Bone marrow (tissue), 2 donors: ENCODE measurements around the gene APPL2.
"Not testable (repeated sequence)": the region's sequence is repeated elsewhere in the genome, so short reads cannot be mapped to it uniquely, and the experiment has no call there.

Experiments
- DNase-seq, 2 donors: peaks; one replicate each; lab custom pipeline; 2025; lab: John Stamatoyannopoulos, UW

Gene APPL2

GRCh38 chr12:105192624-105193225 is 43.2 kb downstream of the APPL2 start:
- DNase-seq, result no peak

GRCh38 chr12:105190530-105190929 is 45.4 kb downstream of the APPL2 start:
- DNase-seq, result no peak

- no peak for DNase-seq
These were observed 46.7 kb downstream of the APPL2 start for GRCh38 chr12:105189293-105189692.

- not testable (repeated sequence) for DNase-seq
These were observed 52.0 kb downstream of the APPL2 start for GRCh38 chr12:105183976-105184375.

- not testable (repeated sequence) for DNase-seq
These were observed 52.6 kb downstream of the APPL2 start for GRCh38 chr12:105183406-105183805.

- not testable (repeated sequence) for DNase-seq
These were observed 56.9 kb downstream of the APPL2 start for GRCh38 chr12:105179114-105179513.

- no peak for DNase-seq
These were observed 58.8 kb downstream of the APPL2 start for GRCh38 chr12:105177208-105177607.

GRCh38 chr12:105175397-105175990 is 60.5 kb downstream of the APPL2 start:
- no peak for DNase-seq

GRCh38 chr12:105171691-105172436 is 64.1 kb downstream of the APPL2 start:
- no peak for DNase-seq

- DNase-seq, result no peak
These were observed 65.8 kb downstream of the APPL2 start for GRCh38 chr12:105170139-105170538.

GRCh38 chr12:105168006-105168405 is 68.0 kb downstream of the APPL2 start:
- no peak for DNase-seq

- no peak for DNase-seq
These were observed 68.6 kb downstream of the APPL2 start for GRCh38 chr12:105167346-105167745.

- no peak for DNase-seq
These were observed 69.2 kb downstream of the APPL2 start for GRCh38 chr12:105166736-105167135.

GRCh38 chr12:105164068-105164467 is 71.9 kb downstream of the APPL2 start:
- DNase-seq, result no peak

- DNase-seq, result no peak
These were observed 73.8 kb downstream of the APPL2 start for GRCh38 chr12:105162174-105162573.

GRCh38 chr12:105158876-105159275 is 77.1 kb downstream of the APPL2 start:
- DNase-seq, result no peak

- DNase-seq, result no peak
These were observed 78.4 kb downstream of the APPL2 start for GRCh38 chr12:105157606-105158005.

GRCh38 chr12:105156260-105156659 is 79.7 kb downstream of the APPL2 start:
- no peak for DNase-seq

GRCh38 chr12:105142259-105142658 is 93.7 kb downstream of the APPL2 start:
- DNase-seq, result no peak

- DNase-seq, result no peak
These were observed 94.6 kb downstream of the APPL2 start for GRCh38 chr12:105141320-105141922.

GRCh38 chr12:105138248-105138647 is 97.7 kb downstream of the APPL2 start:
- no peak for DNase-seq
